Astrocyte of the spinal cord (primary cell): ENCODE results near the gene VCAN.

ENCODE experiments used
- DNase-seq: peaks from one replicate; pipeline ENCODE4 v3.0.0; 2011; ENCODE audit warnings: low read depth, low spot score
- H3K4me3 ChIP-seq: 2 replicates; pipeline ENCODE4 v1.5.1; 2011; ENCODE audit warnings: low read depth, mild to moderate bottlenecking, low read length, moderate library complexity
- CTCF ChIP-seq: IDR thresholded peaks from 2 replicates; pipeline ENCODE4 v1.5.1; 2012; ENCODE audit warnings: low read depth, mild to moderate bottlenecking, low read length, inconsistent platforms
- in situ Hi-C: cut with HindIII; loops from 2 replicates; pipeline ENCODE4 v1.10.0; 2017; ENCODE audit warnings: low sequenced_read_pairs

VCAN gene

GRCh38 chr5:83488821-83489220 is 17.3 kb downstream of the VCAN start:
- H3K4me3 ChIP-seq = no peak overlapping the region
- in situ Hi-C loops = no loop called here
- no peak for TF ChIP-seq CTCF
- DNase-seq = no peak

- DNase-seq = no peak
- in situ Hi-C loops = no loop called here
- H3K4me3 ChIP-seq = no peak overlapping the region
- no peak for TF ChIP-seq CTCF
Measured at GRCh38 chr5:83490203-83490602, 18.7 kb downstream of the VCAN start.

GRCh38 chr5:83492331-83492730 is 20.8 kb downstream of the VCAN start:
- in situ Hi-C loops = no loop called here
- no peak for TF ChIP-seq CTCF
- DNase-seq = no peak

GRCh38 chr5:83493644-83494043 is 22.1 kb downstream of the VCAN start:
- in situ Hi-C loops = no loop called here
- TF ChIP-seq CTCF = no peak
- H3K4me3 ChIP-seq = no peak overlapping the region
- DNase-seq = no peak

More at GRCh38 chr5:83492331-83492730, 20.8 kb downstream of the VCAN start:
- no peak overlapping the region for H3K4me3 ChIP-seq

GRCh38 chr5:83494087-83494620 is 22.6 kb downstream of the VCAN start:
- no peak for TF ChIP-seq CTCF
- DNase-seq = no peak
- H3K4me3 ChIP-seq = no peak overlapping the region
- in situ Hi-C loops = no loop called here

- no peak for DNase-seq
- no peak for TF ChIP-seq CTCF
- no peak overlapping the region for H3K4me3 ChIP-seq
- in situ Hi-C loops = no loop called here
Measured at GRCh38 chr5:83494666-83495065, 23.1 kb downstream of the VCAN start.

GRCh38 chr5:83496626-83497025 is 25.1 kb downstream of the VCAN start:
- TF ChIP-seq CTCF = no peak
- in situ Hi-C loops = no loop called here
- H3K4me3 ChIP-seq = no peak overlapping the region
- DNase-seq = no peak
